Tibial nerve (tissue), 4 donors: Measurements from ENCODE around the gene POLD4. TPM values are rescaled to one million over a fixed set of nuclear protein-coding genes. Genes with fewer than 3 reads are reported as not detected.
A peak's percentile ranks its signal among the peaks of the same experiment; 100 is the strongest.
"Not testable (repeated sequence)": the region's sequence is repeated elsewhere in the genome, so short reads cannot be mapped to it uniquely, and the experiment has no call there.

Experiments
- DNase-seq, 2 donors: peaks; one replicate each; pipeline ENCODE4 v3.0.0-alpha.2; 2019; ENCODE audit warnings: low spot score in 2 of 2
- H3K27ac ChIP-seq, 4 donors: fragments of 200-600 bp; sonication (generic) in 3 of 4; one replicate each; pipeline ENCODE4 v1.5.1; 2017 to 2019; ENCODE audit warnings: mild to moderate bottlenecking in 1 of 4
- H3K27me3 ChIP-seq, 2 donors: fragments of 200-600 bp; sonication (generic) in 1 of 2; one replicate each; pipeline versions ENCODE4 v1.5.1 to v1.6.0; 2017 to 2019
- H3K36me3 ChIP-seq, 3 donors: fragments of 200-600 bp; sonication (generic); one replicate each; pipeline ENCODE4 v1.5.1; 2018 to 2019
- H3K4me1 ChIP-seq, 4 donors: fragments of 200-600 bp; sonication (generic) in 3 of 4; one replicate each; pipeline ENCODE4 v1.5.1; 2017 to 2019
- H3K4me3 ChIP-seq, 4 donors: fragments of 200-600 bp; sonication (generic) in 3 of 4; one replicate each; pipeline ENCODE4 v1.5.1; 2017 to 2019; ENCODE audit warnings: mild to moderate bottlenecking in 1 of 4, moderate library complexity in 1 of 4
- H3K9me3 ChIP-seq, 4 donors: fragments of 200-600 bp; sonication (generic) in 3 of 4; one replicate each; pipeline ENCODE4 v1.5.1; 2017 to 2019
- CTCF ChIP-seq, 5 experiments: fragments of 200-600 bp in 3 of 5; fragments of 450-650 bp in 2 of 5; sonication (generic) in 3 of 5; IDR thresholded peaks; one replicate each; pipeline ENCODE4 v1.5.1; 2016 to 2019; ENCODE audit warnings: antibody characterized with exemption in 5 of 5, mild to moderate bottlenecking in 3 of 5, moderate library complexity in 2 of 5
- EP300 ChIP-seq, 2 donors: sonication (generic); formaldehyde crosslinking; IDR thresholded peaks; one replicate each; pipeline ENCODE4 v1.6.1; 2017; ENCODE audit warnings: antibody characterized with exemption in 2 of 2, mild to moderate bottlenecking in 1 of 2
- POLR2A ChIP-seq, 2 donors: fragments of 450-650 bp; IDR thresholded peaks; one replicate each; pipeline ENCODE4 v1.6.1; 2017; ENCODE audit warnings: antibody characterized with exemption in 2 of 2, mild to moderate bottlenecking in 2 of 2, moderate library complexity in 2 of 2
- WGBS, 2 donors: methylation state at CpG; one replicate each; pipeline ENCODE4 v1.1.5; 2018; 5-methylcytosine and 5-hydroxymethylcytosine counted together
- total RNA-seq, 4 donors: library from RNA; depleted of rRNA; stranded (reverse); fragments of >200 nt; gene quantifications; one replicate each; pipeline ENCODE4 v1.1.0, GENCODE V29; 2016

Gene POLD4
- total RNA-seq: 100 to 1,000 TPM in 1 of 4 donors, 10 to 100 TPM in 3; 70.8 to 154 (median 88.5) TPM

DNA sequence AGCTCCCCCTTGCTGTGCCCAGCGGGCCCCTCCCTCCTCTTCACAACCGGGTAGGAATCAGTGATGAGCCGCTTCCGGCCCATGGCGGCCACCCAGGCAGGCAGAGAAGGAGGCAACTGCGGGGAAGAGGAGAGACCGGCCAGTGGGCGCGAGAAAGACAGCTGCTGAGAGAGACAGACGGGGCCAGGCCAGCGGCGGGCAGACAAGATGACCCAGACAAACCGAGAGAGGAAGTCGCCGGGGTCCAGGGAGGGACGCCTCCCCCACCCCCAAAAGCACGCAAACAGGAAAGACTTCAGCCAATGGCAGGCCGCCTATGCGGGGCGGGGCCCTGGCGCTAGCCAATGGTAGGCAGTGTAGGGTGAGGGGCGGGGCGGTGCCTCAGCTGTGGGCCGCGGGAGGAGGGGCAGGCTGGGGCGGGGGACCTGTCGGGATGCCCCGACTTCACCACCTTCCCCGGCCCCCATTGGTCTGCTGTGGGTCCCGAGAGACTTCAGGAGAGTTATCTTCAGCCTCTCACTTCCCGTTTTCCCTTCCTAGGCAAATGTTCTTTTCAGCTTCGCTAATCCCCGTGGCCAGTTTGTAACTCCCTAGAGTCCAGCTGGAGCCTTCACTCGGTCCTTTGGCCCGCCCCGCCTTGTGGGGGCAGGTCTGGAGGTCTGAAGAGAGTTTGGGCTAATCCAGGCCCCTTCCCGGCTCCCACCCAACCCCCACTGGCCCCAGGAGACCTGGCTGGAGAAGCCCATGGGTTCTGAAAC, at the start of gene POLD4:
Gene POLD4 (minus strand): TSS at position 230 of the 758 bp plus-strand sequence. CDS start 147 bp downstream, at position 83.
- Histone ChIP-seq H3K27ac (peak within 1 kb of the TSS; percentile 94 to 99 (median 98)), H3K36me3 (no peaks in the 10 kb centered on the region), H3K9me3 (no peaks in the 10 kb centered on the region), H3K27me3 (no peaks in the 10 kb centered on the region), H3K4me1 (peaks cover 4 to 84% (median 67%) of the 10 kb centered on the region in 4 donors), H3K4me3 (peak within 1 kb of the TSS; percentile 46 to 84 (median 65))
- TF ChIP-seq POLR2A (IDR thresholded peaks at IDR 0.05): peak; percentile 83 to 90
- peak; percentile 92 to 96 for TF ChIP-seq EP300 (IDR thresholded peaks at IDR 0.05)
- TF ChIP-seq CTCF (IDR thresholded peaks at IDR 0.05): peak in 2 of 5 experiments; percentile 8 to 47
- peak; percentile 98 to 99 for DNase-seq
- 0 to 1% methylated on average over 29 to 32 of the region's 37 CpGs for WGBS, 2 donors

DNA sequence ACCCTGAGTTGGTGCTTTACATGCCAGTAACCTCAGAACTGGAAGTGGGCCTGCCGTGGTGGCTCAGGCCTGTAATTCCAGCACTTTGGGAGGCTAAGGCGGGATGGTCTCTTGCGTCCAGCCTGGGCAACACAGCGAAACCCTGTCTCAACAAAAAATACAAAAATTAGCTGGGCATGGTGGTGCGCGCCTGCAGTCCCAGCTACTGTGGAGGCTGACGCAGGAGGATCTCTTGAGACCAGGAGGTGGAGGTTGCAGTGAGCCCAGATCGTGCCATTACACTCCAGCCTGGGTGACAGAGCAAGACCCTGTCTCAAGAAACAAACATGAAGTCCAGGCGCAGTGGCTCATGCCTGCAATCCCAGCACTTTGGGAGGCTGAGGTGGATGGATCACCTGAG, 49.7 kb upstream of the POLD4 start:
- WGBS, 2 donors: 95 to 96% methylated on average over 9 of the region's 9 CpGs
- H3K4me3 ChIP-seq, DNase-seq, H3K27me3 ChIP-seq, H3K9me3 ChIP-seq: not testable (repeated sequence)
- Histone ChIP-seq H3K27ac (peak overlapping the region in 1 of 4 donors; percentile 80), H3K4me1 (peaks cover 0 to 64% (median 30%) of the 10 kb centered on the region in 4 donors), H3K36me3 (peaks cover 0 to 25% (median 14%) of the 10 kb centered on the region in 3 donors)

DNA sequence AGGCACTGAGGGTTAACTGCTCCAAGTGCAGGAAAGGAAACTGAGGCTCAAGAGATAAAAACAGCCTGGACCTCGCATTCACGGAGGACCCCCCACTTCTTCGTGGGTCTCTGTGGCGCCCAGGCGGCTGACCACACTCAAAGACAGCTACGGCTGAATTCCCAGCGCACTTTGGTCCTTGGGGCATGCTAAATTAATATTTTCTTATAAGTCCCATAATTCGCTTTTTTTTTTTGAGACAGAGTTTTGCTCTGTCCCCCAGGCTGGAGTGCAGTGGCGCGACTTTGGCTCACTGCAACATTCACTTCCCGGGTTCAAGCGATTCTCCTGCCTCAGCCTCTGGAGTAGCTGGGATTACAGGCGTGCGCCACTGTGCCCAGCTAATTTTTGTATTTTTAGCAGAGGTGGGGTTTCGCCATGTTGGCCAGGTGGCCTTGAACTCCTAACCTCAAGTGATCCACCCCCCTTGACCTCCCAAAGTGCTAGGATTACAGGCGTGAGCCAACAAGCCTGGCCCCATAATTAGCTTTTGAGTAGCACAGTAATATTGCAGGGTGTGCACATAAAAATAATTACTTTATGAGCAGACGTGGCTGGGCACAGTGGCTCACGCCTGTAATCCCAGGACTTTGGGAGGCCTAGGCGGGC, 49.0 kb upstream of the POLD4 start:
- not testable (repeated sequence) for H3K27me3 ChIP-seq, DNase-seq, H3K9me3 ChIP-seq
- Histone ChIP-seq H3K36me3 (peaks cover 0 to 32% (median 20%) of the 10 kb centered on the region in 3 donors), H3K4me3 (peak overlapping the region; percentile 40 to 91 (median 82)), H3K4me1 (peaks cover 0 to 67% (median 27%) of the 10 kb centered on the region in 4 donors), H3K27ac (peak overlapping the region; percentile 86 to 98 (median 89))
- WGBS, 2 donors: 51 to 52% methylated on average over 19 of the region's 19 CpGs

- no peaks in the 10 kb centered on the region for H3K27me3 ChIP-seq
- H3K4me1 ChIP-seq: peaks cover 0 to 74% (median 28%) of the 10 kb centered on the region in 4 donors
- TF ChIP-seq CTCF (IDR thresholded peaks at IDR 0.05): peak; percentile 52 to 93 (median 73)
- TF ChIP-seq POLR2A (IDR thresholded peaks at IDR 0.05): peak; percentile 60 to 73
- TF ChIP-seq EP300 (IDR thresholded peaks at IDR 0.05): peak in 1 of 2 donors; percentile 70
- 1 to 4% methylated on average over 5 to 24 of the region's 73 CpGs for WGBS, 2 donors
- H3K36me3 ChIP-seq: peaks cover 0 to 39% (median 21%) of the 10 kb centered on the region in 3 donors
- peak within 1 kb of the TSS; percentile 75 to 99 (median 90) for H3K4me3 ChIP-seq
- peak; percentile 78 to 83 for DNase-seq
- peak within 1 kb of the TSS; percentile 91 to 98 (median 94) for H3K27ac ChIP-seq
- H3K9me3 ChIP-seq: no peaks in the 10 kb centered on the region
Measured at GRCh38 chr11:67401495-67402191, 48.3 kb upstream of the POLD4 start, which contains the start of gene PPP1CA. Gene PPP1CA, minus strand, starts transcription at chr11:67401858. Its CDS starts 76 bp downstream, at chr11:67401782.

DNA sequence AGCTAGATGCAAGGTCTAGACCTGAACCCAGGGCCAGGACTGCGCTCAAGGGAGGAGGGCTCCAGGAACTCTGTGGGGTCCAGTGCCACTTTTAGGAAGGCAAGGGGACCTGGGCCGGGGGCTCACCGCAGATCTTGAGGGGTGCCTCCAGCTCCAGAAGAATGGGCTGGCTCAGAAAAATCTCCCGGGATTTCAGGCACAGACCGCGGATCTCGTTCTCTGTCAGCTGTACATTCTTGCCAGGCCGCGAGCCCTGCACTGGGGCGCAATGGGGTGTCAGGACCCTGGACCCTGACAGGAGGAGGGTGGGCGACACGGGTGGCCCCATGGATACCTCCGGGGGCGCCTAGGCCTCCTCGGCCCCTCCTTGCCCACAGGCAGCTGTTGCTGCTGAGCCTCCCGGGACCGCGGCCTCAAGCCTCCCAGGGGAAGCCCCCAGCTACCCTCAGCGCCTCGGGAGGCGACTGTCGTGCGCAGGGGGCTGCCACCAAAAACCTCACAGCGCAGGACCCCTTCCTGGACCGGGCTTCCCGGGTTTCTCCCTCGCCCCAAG, 47.7 kb upstream of the POLD4 start:
- no peak for DNase-seq
- TF ChIP-seq CTCF (IDR thresholded peaks at IDR 0.05) (no peak), POLR2A (IDR thresholded peaks at IDR 0.05) (no peak), EP300 (IDR thresholded peaks at IDR 0.05) (no peak)
- Histone ChIP-seq H3K27ac (peak overlapping the region; percentile 91 to 98 (median 94)), H3K27me3 (no peaks in the 10 kb centered on the region), H3K4me3 (peak overlapping the region; percentile 75 to 99 (median 90)), H3K36me3 (peaks cover 0 to 45% (median 21%) of the 10 kb centered on the region in 3 donors), H3K4me1 (peaks cover 0 to 76% (median 26%) of the 10 kb centered on the region in 4 donors), H3K9me3 (no peaks in the 10 kb centered on the region)
- 7 to 8% methylated on average over 10 to 18 of the region's 27 CpGs for WGBS, 2 donors
